Mesodermal cell (in vitro differentiated cells): ENCODE measurements around the gene SLC22A23.

Experiments used
- H3K27ac ChIP-seq: 2 replicates; pipeline ENCODE4 v1.7.0; 2013; ENCODE audit warnings: mild to moderate bottlenecking, low read depth, low read length, moderate library complexity; ENCODE audit not compliant: severe bottlenecking
- H3K36me3 ChIP-seq: 2 replicates; pipeline ENCODE4 v1.7.1; 2013; ENCODE audit warnings: mild to moderate bottlenecking, low read length, moderate library complexity; ENCODE audit not compliant: control insufficient read depth, insufficient read depth
- H3K4me1 ChIP-seq: one replicate; pipeline ENCODE4 v1.7.1; 2013; ENCODE audit warnings: mild to moderate bottlenecking, low read length; ENCODE audit not compliant: insufficient read depth, control insufficient read depth, poor library complexity, severe bottlenecking
- H3K4me3 ChIP-seq: 2 replicates; pipeline ENCODE4 v1.7.0; 2013; ENCODE audit warnings: low read length, control low read depth, mild to moderate bottlenecking; ENCODE audit not compliant: insufficient read depth, poor library complexity, severe bottlenecking; ENCODE audit errors: extremely low read depth
- H3K9me3 ChIP-seq: 2 replicates; pipeline ENCODE4 v1.7.1; 2013; ENCODE audit warnings: mild to moderate bottlenecking, low read length, moderate library complexity; ENCODE audit not compliant: control insufficient read depth
- WGBS, 2 experiments: methylation state at CpG; one replicate each; pipeline ENCODE4 v1.1.5; 2013; ENCODE audit warnings: missing lambda C conversion rate in 2 of 2; ENCODE audit not compliant: insufficient coverage in 2 of 2; 5-methylcytosine and 5-hydroxymethylcytosine counted together

SLC22A23 gene

GRCh38 chr6:3288711-3289663, 167.9 kb downstream of the SLC22A23 start:
- H3K4me1 ChIP-seq, result peaks cover 2% of the 10 kb centered on the region
- WGBS, 2 experiments, result 96 to 97% methylated on average over 12 to 21 of the region's 21 CpGs
- H3K27ac ChIP-seq, result no peak overlapping the region
- no peaks in the 10 kb centered on the region for H3K36me3 ChIP-seq
- no peak overlapping the region for H3K4me3 ChIP-seq
- no peaks in the 10 kb centered on the region for H3K9me3 ChIP-seq

- Histone ChIP-seq H3K4me3 (no peak overlapping the region), H3K9me3 (no peaks in the 10 kb centered on the region), H3K27ac (no peak overlapping the region), H3K36me3 (no peaks in the 10 kb centered on the region), H3K4me1 (peaks cover 1% of the 10 kb centered on the region)
- WGBS, 2 experiments, result 90 to 96% methylated on average over 16 of the region's 17 CpGs
Observed at GRCh38 chr6:3287976-3288707, 168.7 kb downstream of the SLC22A23 start.

- Histone ChIP-seq H3K27ac (no peak overlapping the region), H3K36me3 (no peaks in the 10 kb centered on the region), H3K9me3 (no peaks in the 10 kb centered on the region), H3K4me3 (no peak overlapping the region), H3K4me1 (no peaks in the 10 kb centered on the region)
- WGBS, 2 experiments, result 75 to 100% methylated on average over 1 to 6 of the region's 9 CpGs
Observed at GRCh38 chr6:3287308-3287707, 169.5 kb downstream of the SLC22A23 start.

- 95 to 97% methylated on average over 19 to 20 of the region's 24 CpGs for WGBS, 2 experiments
- Histone ChIP-seq H3K4me1 (no peaks in the 10 kb centered on the region), H3K36me3 (no peaks in the 10 kb centered on the region), H3K4me3 (no peak overlapping the region), H3K27ac (no peak overlapping the region), H3K9me3 (no peaks in the 10 kb centered on the region)
Observed at GRCh38 chr6:3286641-3287171, 170.1 kb downstream of the SLC22A23 start.

DNA sequence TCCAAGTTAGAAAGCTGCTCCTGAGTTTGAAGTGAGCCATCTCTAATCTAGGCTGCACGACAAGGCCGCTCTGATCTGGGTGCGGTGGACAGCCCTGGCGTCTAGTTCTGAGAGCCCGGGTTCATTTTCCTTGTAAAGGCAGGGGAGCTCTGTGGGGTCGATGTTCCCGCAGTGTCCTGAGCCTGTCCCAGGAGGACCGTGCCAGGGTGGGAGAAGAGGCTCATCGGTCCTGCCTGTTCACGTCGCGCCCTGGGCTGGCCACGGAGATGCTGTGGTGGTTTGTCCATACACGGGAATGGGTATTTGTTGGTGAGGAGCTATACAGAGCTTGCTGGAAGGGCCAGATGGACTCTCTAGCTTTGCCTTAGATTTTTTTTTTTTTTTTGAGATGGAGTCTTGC, 171.1 kb downstream of the SLC22A23 start:
- Histone ChIP-seq H3K4me3 (no peak overlapping the region), H3K27ac (no peak overlapping the region), H3K4me1 (peaks cover 7% of the 10 kb centered on the region), H3K36me3 (no peaks in the 10 kb centered on the region), H3K9me3 (no peaks in the 10 kb centered on the region)
- WGBS, 2 experiments, result 90 to 91% methylated on average over 13 to 14 of the region's 14 CpGs

- Histone ChIP-seq H3K9me3 (no peaks in the 10 kb centered on the region), H3K36me3 (no peaks in the 10 kb centered on the region), H3K4me1 (peaks cover 7% of the 10 kb centered on the region), H3K4me3 (no peak overlapping the region), H3K27ac (no peak overlapping the region)
- WGBS, 2 experiments, result 96% methylated on average over 18 to 19 of the region's 19 CpGs
Observed at GRCh38 chr6:3285049-3285639, 171.7 kb downstream of the SLC22A23 start.

DNA sequence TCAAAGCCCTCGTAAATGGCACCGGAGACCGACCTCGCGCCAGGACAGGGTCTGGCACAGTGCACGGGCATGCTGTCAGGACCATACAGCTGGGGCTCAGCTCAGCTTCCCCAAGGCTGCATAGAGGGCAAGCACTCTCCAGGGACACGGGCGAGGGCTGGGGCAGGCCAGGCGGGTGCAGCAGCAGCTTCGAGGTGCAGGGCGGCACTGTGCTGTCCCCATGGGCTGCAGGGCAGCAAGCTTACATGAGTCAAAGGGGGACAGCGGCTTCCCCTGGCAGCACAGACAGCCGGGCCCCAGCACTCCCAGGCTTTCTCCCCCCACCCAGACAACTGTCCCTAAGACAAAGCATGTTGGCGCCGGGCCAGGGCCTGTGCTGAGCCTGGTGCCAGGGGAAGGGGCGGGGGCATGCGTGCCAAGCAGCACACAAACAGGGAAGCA, 172.4 kb downstream of the SLC22A23 start:
- H3K4me3 ChIP-seq, result no peak overlapping the region
- no peak overlapping the region for H3K27ac ChIP-seq
- H3K4me1 ChIP-seq, result peaks cover 7% of the 10 kb centered on the region
- no peaks in the 10 kb centered on the region for H3K36me3 ChIP-seq
- 99% methylated on average over 16 of the region's 17 CpGs for WGBS, 2 experiments
- H3K9me3 ChIP-seq, result no peaks in the 10 kb centered on the region

GRCh38 chr6:3283641-3284435, 173.0 kb downstream of the SLC22A23 start:
- WGBS, 2 experiments, result 95 to 96% methylated on average over 23 of the region's 23 CpGs

GRCh38 chr6:3283241-3283640, 173.6 kb downstream of the SLC22A23 start:
- whole genome bisulfite sequencing, 2 experiments, result 92 to 96% methylated on average over 10 of the region's 10 CpGs
- no peak overlapping the region for H3K27ac ChIP-seq
- no peak overlapping the region for H3K4me3 ChIP-seq
- no peaks in the 10 kb centered on the region for H3K9me3 ChIP-seq
- H3K36me3 ChIP-seq, result no peaks in the 10 kb centered on the region
- peaks cover 7% of the 10 kb centered on the region for H3K4me1 ChIP-seq

More at GRCh38 chr6:3283641-3284435, 173.0 kb downstream of the SLC22A23 start:
- Histone ChIP-seq H3K4me3 (no peak overlapping the region), H3K4me1 (peaks cover 7% of the 10 kb centered on the region), H3K9me3 (no peaks in the 10 kb centered on the region), H3K27ac (no peak overlapping the region), H3K36me3 (no peaks in the 10 kb centered on the region)
